Osteocyte (in vitro differentiated cells): ENCODE results near the gene AK1. TPM values are rescaled to one million over a fixed set of nuclear protein-coding genes. Genes with fewer than 3 reads are reported as not detected.

Source experiments
- DNase-seq: peaks from one replicate; pipeline ENCODE4 v3.0.0; 2021; ENCODE audit warnings: mixed read lengths; ENCODE audit not compliant: unreplicated experiment; ENCODE audit errors: extremely low spot score
- H3K27ac Mint-ChIP-seq: one replicate; pipeline ENCODE4 v1.8.0; 2021; ENCODE audit warnings: mild to moderate bottlenecking, mixed read lengths; ENCODE audit not compliant: unreplicated experiment
- H3K27me3 Mint-ChIP-seq: one replicate; pipeline ENCODE4 v1.8.0; 2021; ENCODE audit warnings: mixed read lengths; ENCODE audit not compliant: unreplicated experiment
- H3K36me3 Mint-ChIP-seq: one replicate; pipeline ENCODE4 v1.8.0; 2021; ENCODE audit warnings: mixed read lengths; ENCODE audit not compliant: unreplicated experiment
- H3K4me1 Mint-ChIP-seq: one replicate; pipeline ENCODE4 v1.8.0; 2021; ENCODE audit warnings: mixed read lengths; ENCODE audit not compliant: unreplicated experiment
- H3K4me3 Mint-ChIP-seq: one replicate; pipeline ENCODE4 v1.8.0; 2021; ENCODE audit warnings: mild to moderate bottlenecking, moderate library complexity, mixed read lengths; ENCODE audit not compliant: unreplicated experiment
- H3K9me3 Mint-ChIP-seq: one replicate; pipeline ENCODE4 v1.8.0; 2021; ENCODE audit warnings: mixed read lengths; ENCODE audit not compliant: unreplicated experiment
- CTCF ChIP-seq: fragments of 200-600 bp; sonication (generic); IDR thresholded peaks from 2 replicates; pipeline ENCODE4 v1.5.0; 2021; ENCODE audit warnings: antibody characterized with exemption, mild to moderate bottlenecking, moderate library complexity
- total RNA-seq: library from RNA; stranded (reverse); gene quantifications from 2 replicates; pipeline ENCODE4 v1.2.1, GENCODE V29; 2021

The AK1 gene
- total RNA-seq, 1 donor from 2014 or later = 57.6 TPM

- Mint-ChIP-seq H3K4me1 (no peaks in the 10 kb centered on the region), H3K36me3 (peaks cover 21% of the 10 kb centered on the region), H3K27me3 (no peaks in the 10 kb centered on the region), H3K9me3 (no peaks in the 10 kb centered on the region), H3K27ac (no peak overlapping the region), H3K4me3 (no peak overlapping the region)
- TF ChIP-seq CTCF = no peak
- no peak for DNase-seq
Measured at GRCh38 chr9:127868278-127868902, 9.1 kb downstream of the AK1 start.

- no peak for TF ChIP-seq CTCF
- no peak for DNase-seq
- Mint-ChIP-seq H3K27me3 (no peaks in the 10 kb centered on the region), H3K27ac (no peak overlapping the region), H3K36me3 (peaks cover 21% of the 10 kb centered on the region), H3K9me3 (no peaks in the 10 kb centered on the region), H3K4me3 (no peak overlapping the region), H3K4me1 (no peaks in the 10 kb centered on the region)
Measured at GRCh38 chr9:127867356-127868277, 9.9 kb downstream of the AK1 start.

- no peaks in the 10 kb centered on the region for H3K9me3 Mint-ChIP-seq
- H3K36me3 Mint-ChIP-seq = peaks cover 17% of the 10 kb centered on the region
- no peaks in the 10 kb centered on the region for H3K27me3 Mint-ChIP-seq
- H3K27ac Mint-ChIP-seq = no peak overlapping the region
- DNase-seq = no peak
- H3K4me1 Mint-ChIP-seq = peaks cover 3% of the 10 kb centered on the region
- TF ChIP-seq CTCF = no peak
- H3K4me3 Mint-ChIP-seq = no peak overlapping the region
Measured at GRCh38 chr9:127866535-127866934, 10.9 kb downstream of the AK1 start.

GRCh38 chr9:127865645-127866464, 11.6 kb downstream of the AK1 start:
- H3K4me3 Mint-ChIP-seq = no peak overlapping the region
- TF ChIP-seq CTCF = no peak
- peaks cover 3% of the 10 kb centered on the region for H3K4me1 Mint-ChIP-seq

More at GRCh38 chr9:127865645-127866464, 11.6 kb downstream of the AK1 start:
- Mint-ChIP-seq H3K36me3 (peaks cover 14% of the 10 kb centered on the region), H3K27ac (no peak overlapping the region), H3K9me3 (no peaks in the 10 kb centered on the region), H3K27me3 (no peaks in the 10 kb centered on the region)
- DNase-seq = no peak
